ENCODE measurements around the gene MAN1C1. TPM values are rescaled to one million over a fixed set of nuclear protein-coding genes. Genes with fewer than 3 reads are reported as not detected.

The MAN1C1 gene
- total and polyA plus RNA-seq, 10 of the 15 experiments (the other 5 are each of a cell fraction or from before 2014, with no cell fraction given) = 0.12 to 0.56 (median 0.22) TPM; not detected in 3

- Histone ChIP-seq H3K4me1 (ENCODE audit: control insufficient read depth, insufficient read depth, low read length) (peaks cover 21% of the 10 kb centered on the region), H3K4me3 (no peak overlapping the region), H3K27me3 (replicated peaks in 1 of 2; ENCODE audit: control insufficient read depth in 2 of 2, insufficient read depth in 2 of 2, low read length in 1 of 2) (peaks cover 3 to 15% of the 10 kb centered on the region in 2 experiments), H3K9me3 (replicated peaks; ENCODE audit: control insufficient read depth, insufficient read depth, low read length) (peaks cover 6% of the 10 kb centered on the region), H3K4me2 (ENCODE audit: control insufficient read depth, insufficient read depth) (0 out of 2 replicates have a peak overlapping the region, but pooled peaks have one; percentile 58), H4K20me1 (ENCODE audit: control insufficient read depth, insufficient read depth) (no peaks in the 10 kb centered on the region), H3K9ac (ENCODE audit: control insufficient read depth, insufficient read depth, low read length) (no peak overlapping the region), H2AFZ (ENCODE audit: control insufficient read depth, low read depth, low read length) (no peak overlapping the region), H3K36me3 (ENCODE audit: control insufficient read depth in 2 of 2, insufficient read depth in 2 of 2, low read length in 1 of 2) (no peaks in the 10 kb centered on the region), H3K27ac (ENCODE audit: control insufficient read depth, insufficient read depth) (no peak overlapping the region), H3K79me2 (ENCODE audit: control insufficient read depth, insufficient read depth, low read length) (no peaks in the 10 kb centered on the region)
- SMC1A ChIA-PET (ENCODE audit: uncharacterized antibody, unreplicated experiment) = interaction anchor here (0.8 to 1.4 kb wide), 10 partner anchors 11 to 244 kb away, joined by 3 to 4 read pairs (median 3); no protein-coding TSS in a partner anchor
- TF ChIP-seq RCOR1 (conservative IDR thresholded peaks at IDR 0.05; ENCODE audit: low read depth, low read length) (no peak), RELB (IDR thresholded peaks at IDR 0.05; ENCODE audit: low read depth) (no peak), GABPA (IDR thresholded peaks at IDR 0.05; ENCODE audit: low read depth) (no peak), SIX5 (IDR thresholded peaks at IDR 0.05; ENCODE audit: low read depth, low read length, severe bottlenecking) (no peak), TCF12 (IDR thresholded peaks at IDR 0.05; ENCODE audit: low read depth, low read length) (no peak), E2F4 (IDR thresholded peaks at IDR 0.05; ENCODE audit: low read depth, low read length) (no peak), CREB1 (IDR thresholded peaks at IDR 0.05; ENCODE audit: low read depth) (no peak), CREM (IDR thresholded peaks at IDR 0.05; ENCODE audit: low read depth) (no peak), FOS (IDR thresholded peaks at IDR 0.05; ENCODE audit: borderline replicate concordance, extremely low read depth, insufficient read length) (no peak), POLR2A (IDR thresholded peaks at IDR 0.05; ENCODE audit: low read depth, low read length) (no peak), FOXK2 (IDR thresholded peaks at IDR 0.05) (no peak)
- no peak for FAIRE-seq
- RAD21 ChIA-PET (ENCODE audit: unreplicated experiment) = interaction anchor here (1.0 to 1.6 kb wide), 3 partner anchors 68 to 129 kb away, joined by 3 to 6 read pairs (median 4); no protein-coding TSS in a partner anchor
- CTCF ChIA-PET = interaction anchor here (1.0 to 1.6 kb wide), 3 partner anchors 15 to 133 kb away, joined by 3 to 4 read pairs (median 3); no protein-coding TSS in a partner anchor
- in situ Hi-C loops (cut with MboI) = no loop called here
- no peak; the same call in 1 of the 3 replicates for ATAC-seq
- BruUV-seq (replicated peaks) = no TSS peak
- DNase-seq (ENCODE audit: low read depth, low spot score) = no peak
- POLR2A ChIA-PET = no interaction called here
- 3% methylated on average over 3 of the region's 3 CpGs for WGBS (ENCODE audit: insufficient coverage, insufficient replicate concordance, low lambda C conversion rate, missing lambda C conversion rate)
- intact Hi-C loops (cut with micrococcal nuclease; ENCODE audit: unreplicated experiment) = loop anchor here (5.0 kb wide), 3 partner anchors 54 to 129 kb away; partner anchors contain the start of gene SELENON
These were observed 59.9 kb downstream of the MAN1C1 start for GRCh38 chr1:25676488-25676887.

All from GM12878 (cell line).